Bone marrow (tissue), 2 donors: ENCODE measurements around the gene MRPS23.
A peak's percentile ranks its signal among the peaks of the same experiment; 100 is the strongest.

Source experiments
- DNase-seq, 2 donors: peaks; one replicate each; lab custom pipeline; 2025; lab: John Stamatoyannopoulos, UW

MRPS23 gene

GRCh38 chr17:57838453-57838852, 11.4 kb downstream of the MRPS23 start:
- no peak for DNase-seq

DNA sequence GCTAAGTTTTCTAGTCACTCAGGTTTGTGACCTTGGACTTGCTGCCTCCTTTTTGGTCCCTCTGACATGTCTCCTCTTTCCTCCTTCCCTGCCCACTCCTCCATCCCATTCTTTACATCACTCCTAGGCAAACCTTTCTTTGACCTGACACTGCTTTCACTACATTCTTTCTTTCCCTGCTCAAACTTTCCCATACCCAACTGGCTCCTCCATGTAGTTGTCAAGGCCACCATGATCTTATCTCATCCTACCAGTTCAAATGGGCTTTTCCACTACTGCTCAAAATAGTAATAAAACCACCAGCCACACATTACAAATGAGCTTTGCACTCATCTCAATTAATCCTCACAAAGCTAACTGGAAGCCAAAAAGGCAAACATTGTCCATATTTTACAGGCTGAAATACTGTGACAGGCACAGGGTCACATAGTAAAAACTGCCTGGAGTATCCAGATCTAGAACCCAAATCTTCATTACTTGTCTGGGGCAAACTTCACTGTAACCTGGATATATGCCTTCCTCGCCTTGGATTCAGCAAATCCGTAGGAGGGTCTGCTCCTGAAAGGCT, 14.4 kb downstream of the MRPS23 start:
- DNase-seq, result no peak

- no peak for DNase-seq
These were observed 15.6 kb downstream of the MRPS23 start for GRCh38 chr17:57834146-57834741.

DNA sequence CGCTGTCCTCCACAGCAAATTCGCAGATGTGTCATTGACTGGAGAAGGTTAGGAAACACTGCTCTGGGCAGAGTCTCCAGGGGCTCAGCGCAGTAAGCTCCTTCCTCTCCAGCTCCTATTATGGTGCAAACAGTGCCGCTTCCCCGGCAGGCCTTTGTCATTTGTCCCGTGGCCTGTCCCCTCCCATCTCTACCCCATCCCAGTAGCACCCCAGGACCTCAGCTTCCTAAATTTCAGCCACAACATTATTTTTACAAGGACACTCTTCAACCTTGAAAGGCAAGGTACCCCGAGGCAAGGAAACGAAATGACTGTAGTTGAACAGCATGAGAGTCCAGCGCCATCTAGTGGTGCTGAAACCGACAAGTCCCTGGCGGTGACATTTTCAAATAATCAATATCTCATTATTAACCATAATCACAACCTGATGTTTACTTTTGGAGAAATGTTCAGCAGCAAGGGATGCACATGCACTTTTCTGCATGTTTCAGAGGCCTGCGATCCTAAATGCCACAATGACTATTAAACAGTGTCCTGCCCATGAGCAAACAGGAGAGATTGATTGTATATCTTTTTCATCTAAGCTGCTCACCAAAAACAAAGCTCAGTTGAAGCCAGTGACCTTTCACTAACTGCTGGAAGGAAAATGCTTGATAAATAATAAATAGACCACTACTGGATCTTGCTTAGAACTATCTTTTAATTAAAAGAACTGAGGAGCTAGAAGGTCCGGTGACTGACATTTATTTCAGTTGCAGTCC, 16.5 kb downstream of the MRPS23 start:
- DNase-seq, result peak; percentile 23 to 48

- DNase-seq, result peak in 1 of 2 donors; percentile 44
These were observed 17.3 kb downstream of the MRPS23 start for GRCh38 chr17:57832314-57833178.

DNA sequence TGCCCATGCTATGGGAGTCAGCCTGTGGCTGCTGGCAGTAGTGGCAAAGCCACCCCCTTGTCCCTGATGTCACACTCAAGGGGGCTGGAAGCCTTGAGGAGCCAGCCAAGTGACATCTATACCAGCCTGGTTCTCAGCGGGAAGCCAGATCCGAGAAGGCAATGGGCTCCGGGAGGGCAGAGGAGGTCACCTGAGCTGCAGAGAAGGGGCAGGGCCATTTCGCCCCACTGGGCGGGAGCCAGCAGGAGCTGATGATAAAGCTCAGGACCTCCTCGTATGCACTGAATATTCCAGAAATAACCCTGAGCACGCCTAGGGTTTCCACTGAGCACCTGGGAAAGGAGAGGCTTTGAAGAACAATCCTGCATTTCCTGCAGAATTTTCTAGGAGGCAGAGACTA, 19.0 kb downstream of the MRPS23 start:
- no peak for DNase-seq

DNA sequence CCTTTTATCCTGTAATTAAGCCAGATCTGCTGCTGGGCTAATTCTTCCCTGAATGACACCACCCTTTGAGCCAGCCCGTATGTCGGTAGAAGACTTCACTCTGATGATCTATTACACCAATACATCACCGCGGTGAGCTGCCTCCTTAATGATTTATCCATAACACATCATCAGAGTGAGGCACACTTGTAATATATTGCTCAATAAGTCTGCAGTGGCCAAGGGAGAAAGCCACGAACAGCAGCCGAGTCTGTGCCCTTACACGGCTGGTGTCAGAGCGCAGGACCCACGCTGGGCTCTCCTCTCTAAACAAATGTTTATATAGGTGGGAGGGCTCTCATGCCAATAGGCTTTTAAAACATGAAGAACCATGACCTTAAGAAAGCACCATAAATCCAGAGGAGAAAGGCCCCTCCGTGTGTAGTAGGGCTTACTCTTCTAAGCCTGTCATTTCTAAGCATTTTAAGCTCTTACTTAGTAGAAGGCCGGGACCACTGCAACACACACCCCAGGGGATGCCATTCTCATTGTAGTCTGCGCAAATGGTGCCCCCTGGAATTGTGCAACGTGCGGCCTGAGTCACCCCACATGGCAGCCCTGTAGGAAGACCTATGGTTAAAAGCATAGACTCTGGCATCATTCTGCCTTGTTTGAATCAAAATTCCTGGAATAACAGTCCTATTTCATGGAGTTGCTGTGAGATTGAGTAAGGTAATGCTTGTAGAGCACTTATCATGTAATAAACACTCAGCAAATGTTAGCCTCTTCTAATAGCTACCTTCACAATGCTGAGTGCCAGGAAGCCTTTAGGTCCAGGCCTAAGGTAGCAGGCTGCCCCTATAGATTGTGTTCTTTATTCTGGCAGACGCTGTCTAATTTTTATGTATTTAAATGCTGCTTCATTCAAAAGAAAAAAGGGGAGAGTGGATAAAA, 26.1 kb downstream of the MRPS23 start:
- no peak for DNase-seq

DNA sequence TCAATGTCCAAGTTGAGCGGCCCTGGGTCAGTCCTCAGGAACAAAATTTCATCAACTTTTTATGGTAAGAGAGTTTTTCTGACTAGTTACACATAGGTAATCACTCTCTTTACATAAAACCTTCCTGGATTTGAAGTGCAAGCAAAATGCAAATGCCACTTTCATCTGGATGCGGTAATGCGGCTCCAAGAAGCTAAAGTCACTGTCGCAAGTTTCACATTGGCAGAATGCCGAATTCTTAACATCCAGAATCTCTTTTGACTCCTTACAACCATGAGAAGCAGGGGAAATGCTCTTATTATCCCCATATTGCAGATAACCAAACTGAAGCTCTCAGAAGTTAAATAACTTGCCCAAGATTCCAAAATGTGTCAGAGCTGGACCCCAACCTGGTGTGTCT, 30.0 kb downstream of the MRPS23 start:
- no peak for DNase-seq

DNA sequence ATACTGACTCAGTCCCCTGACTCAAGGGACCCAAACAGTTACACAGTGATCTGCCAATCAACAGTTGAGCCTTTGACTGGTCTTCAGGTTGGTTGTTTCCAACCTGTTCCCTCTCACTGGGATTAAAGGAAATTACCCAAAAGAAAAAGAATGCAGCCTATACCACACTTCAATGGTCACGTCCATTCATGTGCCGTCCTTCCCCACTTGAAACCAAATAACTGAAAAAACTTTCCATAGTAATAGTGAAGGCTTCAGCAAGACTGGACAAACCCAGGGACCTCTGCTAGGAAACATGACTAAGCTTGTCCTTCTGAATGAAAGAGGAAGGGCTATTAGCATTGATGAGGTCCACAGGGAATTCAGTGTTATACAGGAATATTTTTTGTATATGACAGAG, 30.6 kb downstream of the MRPS23 start:
- no peak for DNase-seq

DNA sequence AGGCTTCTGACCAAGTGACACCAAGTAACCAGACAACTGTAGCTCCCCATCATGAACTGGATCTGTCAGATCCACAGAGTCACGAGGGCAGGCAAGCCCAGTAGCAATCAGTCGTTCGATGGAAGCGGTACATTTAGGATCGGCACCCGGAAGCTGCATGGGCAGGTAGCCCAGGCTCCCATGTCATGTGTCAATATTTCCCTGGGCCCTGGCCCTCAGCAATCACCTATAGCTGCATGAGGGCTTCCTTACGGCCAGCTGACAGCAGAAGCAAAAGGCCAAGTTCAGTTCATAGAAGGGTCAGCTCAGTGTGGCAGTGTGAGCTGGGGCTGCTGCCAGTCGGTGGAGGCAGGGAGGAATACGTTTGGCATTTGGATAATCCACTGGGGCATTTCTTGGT, 31.8 kb downstream of the MRPS23 start:
- DNase-seq, result no peak

DNA sequence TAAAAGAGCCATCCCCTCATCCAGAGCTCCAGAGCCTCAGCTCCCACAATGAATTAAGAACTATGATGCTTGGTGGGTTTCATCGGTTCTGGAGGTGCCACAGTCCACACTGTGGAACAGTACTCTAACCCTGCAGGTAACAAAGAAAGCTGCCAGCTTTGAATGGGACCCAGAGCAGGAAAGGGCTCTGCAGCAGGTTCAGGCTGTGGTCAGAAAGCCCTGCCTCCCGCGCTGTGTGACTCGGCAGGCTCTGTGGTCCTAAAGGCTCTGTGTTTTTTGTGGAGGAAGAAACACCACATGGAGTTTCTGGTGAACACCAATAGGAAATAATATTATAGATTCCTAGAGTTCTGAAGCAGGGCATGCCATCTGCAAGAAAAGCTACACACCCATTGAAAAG, 32.5 kb downstream of the MRPS23 start:
- no peak for DNase-seq

DNA sequence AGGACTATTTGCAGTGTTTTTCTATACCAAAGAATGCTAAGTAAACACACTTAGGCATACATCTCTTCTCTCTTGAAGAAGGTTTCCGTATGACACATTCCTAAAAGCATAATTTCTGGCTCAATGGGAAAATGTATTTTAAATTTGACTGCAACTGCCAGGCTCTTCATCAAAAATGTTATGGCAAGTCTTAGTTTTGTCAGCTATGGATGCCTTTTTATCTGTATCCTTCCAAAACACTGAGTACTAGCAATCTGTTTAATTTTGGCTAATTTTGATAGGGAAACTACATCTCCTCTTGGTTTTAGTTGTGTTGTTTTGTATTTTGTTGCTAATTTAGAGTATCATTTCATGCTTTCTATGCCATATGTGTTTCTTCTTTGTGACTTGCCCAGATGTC, 35.4 kb downstream of the MRPS23 start:
- DNase-seq, result no peak

GRCh38 chr17:57811638-57812280, 38.1 kb downstream of the MRPS23 start:
- no peak for DNase-seq

GRCh38 chr17:57810721-57811637, 38.9 kb downstream of the MRPS23 start:
- DNase-seq, result peak in 1 of 2 donors; percentile 51

DNA sequence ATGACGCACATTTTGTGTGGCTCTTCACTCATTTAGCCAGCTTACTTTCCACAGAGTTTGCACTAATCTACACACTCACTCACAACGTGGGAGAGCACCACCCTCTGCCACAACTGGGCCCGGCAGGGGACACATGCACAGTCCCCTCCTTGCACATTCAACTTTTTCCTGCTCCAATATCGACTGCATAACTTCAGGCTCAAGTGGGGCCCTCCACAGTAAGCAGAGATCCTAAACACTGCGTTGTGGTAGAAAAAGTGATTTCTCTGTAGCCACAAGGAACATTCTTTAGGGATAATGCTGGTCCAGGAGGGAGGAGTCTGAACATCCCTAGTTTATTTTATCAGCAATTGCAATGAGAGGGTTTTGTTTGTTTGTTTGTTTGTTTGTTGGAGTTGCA, 40.0 kb downstream of the MRPS23 start:
- DNase-seq, result no peak

- DNase-seq, result no peak
These were observed 41.0 kb downstream of the MRPS23 start for GRCh38 chr17:57808882-57809281.

GRCh38 chr17:57806167-57806830, 43.5 kb downstream of the MRPS23 start:
- DNase-seq, result no peak

DNA sequence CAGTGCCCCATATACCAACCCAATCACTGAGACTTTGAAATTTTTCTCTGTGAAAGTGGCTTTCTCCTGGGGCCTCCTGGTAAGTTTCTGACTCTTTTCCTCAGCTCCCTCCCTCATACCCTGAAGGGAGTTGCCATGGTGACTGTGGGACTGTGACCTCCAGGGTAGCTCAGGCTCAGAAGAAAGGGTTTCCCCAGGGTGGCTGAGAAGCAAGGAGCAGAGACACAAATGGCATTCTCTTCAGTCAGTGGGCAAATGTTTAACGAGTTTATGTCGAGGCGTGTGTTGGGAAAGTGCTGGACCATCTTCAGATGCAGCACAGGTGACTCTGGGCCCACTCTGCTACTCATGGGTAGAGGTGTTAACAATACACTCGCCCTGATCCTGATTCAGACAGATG, 46.8 kb downstream of the MRPS23 start:
- no peak for DNase-seq

DNA sequence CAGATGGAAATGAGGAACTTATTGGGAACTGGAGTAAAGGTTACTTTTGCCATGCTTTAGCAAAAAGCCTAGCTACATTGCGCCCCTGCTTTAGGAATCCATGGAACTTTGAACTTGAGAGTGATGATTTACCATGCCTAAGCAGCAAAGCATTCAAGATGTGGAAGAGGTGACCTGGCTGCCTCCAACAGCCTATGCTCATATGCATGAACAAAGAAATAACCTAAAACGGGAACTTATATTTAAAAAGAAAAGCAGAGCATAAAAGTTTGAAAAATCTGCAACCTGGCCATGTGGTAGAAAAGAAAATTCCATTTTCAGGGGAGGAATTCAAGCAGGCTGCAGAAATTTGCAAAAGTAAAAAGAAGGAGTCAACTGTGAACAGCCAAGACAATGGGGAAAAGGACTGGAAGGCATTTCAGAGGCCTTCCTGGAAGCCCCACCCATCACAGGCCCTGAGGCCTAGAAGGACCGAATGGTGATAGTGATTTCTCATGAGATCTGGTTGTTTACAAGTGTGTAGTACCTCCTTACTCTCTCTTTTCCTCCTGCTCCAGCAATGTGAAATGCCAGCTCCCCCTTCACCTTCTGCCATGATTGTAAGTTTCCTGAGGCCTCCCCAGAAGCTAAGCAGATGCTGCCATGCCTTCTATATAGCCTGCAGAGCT, 48.7 kb downstream of the MRPS23 start:
- no peak for DNase-seq
